ENCODE data around the gene PDXK. TPM values are rescaled to one million over a fixed set of nuclear protein-coding genes. Genes with fewer than 3 reads are reported as not detected.

PDXK gene
- total RNA-seq, 1 donor from 2014 or later = 87.0 TPM

GRCh38 chr21:43778469-43779335, 59.8 kb downstream of the PDXK start:
- DNase-seq (ENCODE audit: low read depth) = no peak

- peak; percentile 51 for DNase-seq (ENCODE audit: low read depth)
These were observed 60.7 kb downstream of the PDXK start for GRCh38 chr21:43779660-43780059.

- no peak for DNase-seq (ENCODE audit: low read depth)
These were observed 62.9 kb downstream of the PDXK start for GRCh38 chr21:43781846-43782245.

GRCh38 chr21:43782431-43783097, 63.6 kb downstream of the PDXK start:
- DNase-seq (ENCODE audit: low read depth) = no peak

- no peak for DNase-seq (ENCODE audit: low read depth)
These were observed 64.3 kb downstream of the PDXK start for GRCh38 chr21:43783098-43783700.

- DNase-seq (ENCODE audit: low read depth) = no peak
These were observed 66.2 kb downstream of the PDXK start for GRCh38 chr21:43785134-43785533.

- DNase-seq (ENCODE audit: low read depth) = no peak
These were observed 67.4 kb downstream of the PDXK start for GRCh38 chr21:43786300-43786806.

GRCh38 chr21:43786807-43787440, 68.0 kb downstream of the PDXK start:
- DNase-seq (ENCODE audit: low read depth) = no peak

- peak; percentile 91 for DNase-seq (ENCODE audit: low read depth)
These were observed 70.5 kb downstream of the PDXK start, which contains the start of gene RRP1 for GRCh38 chr21:43789276-43790009. Gene RRP1, plus strand, starts transcription at chr21:43789577. Its CDS starts 53 bp downstream, at chr21:43789630.

- DNase-seq (ENCODE audit: low read depth) = no peak
These were observed 71.1 kb downstream of the PDXK start for GRCh38 chr21:43790010-43790524.

GRCh38 chr21:43792406-43792805, 73.5 kb downstream of the PDXK start:
- DNase-seq (ENCODE audit: low read depth) = no peak

GRCh38 chr21:43793243-43793642, 74.3 kb downstream of the PDXK start:
- DNase-seq (ENCODE audit: low read depth) = no peak

GRCh38 chr21:43794311-43794710, 75.4 kb downstream of the PDXK start:
- no peak for DNase-seq (ENCODE audit: low read depth)

- DNase-seq (ENCODE audit: low read depth) = no peak
These were observed 75.9 kb downstream of the PDXK start for GRCh38 chr21:43794857-43795256.

- DNase-seq (ENCODE audit: low read depth) = no peak
These were observed 78.5 kb downstream of the PDXK start for GRCh38 chr21:43797415-43797814.

GRCh38 chr21:43797925-43798715, 79.2 kb downstream of the PDXK start:
- DNase-seq (ENCODE audit: low read depth) = no peak

- DNase-seq (ENCODE audit: low read depth) = no peak
These were observed 80.4 kb downstream of the PDXK start for GRCh38 chr21:43799301-43799840.

GRCh38 chr21:43800124-43800523, 81.2 kb downstream of the PDXK start:
- DNase-seq (ENCODE audit: low read depth) = no peak

GRCh38 chr21:43800566-43800965, 81.6 kb downstream of the PDXK start:
- no peak for DNase-seq (ENCODE audit: low read depth)

Data from myocyte (in vitro differentiated cells).